Stimulated activated CD4-positive, alpha-beta T cell treated with anti-CD3 and anti-CD28 coated beads, TNF-alpha, amount 100 ng/mL, for 4 hours (primary cell): Measurements from ENCODE around the gene ITPA.
"Not testable (repeated sequence)": the region's sequence is repeated elsewhere in the genome, so short reads cannot be mapped to it uniquely, and the experiment has no call there.

ENCODE experiments used
- DNase-seq, 3 experiments: peaks; one replicate each; pipeline ENCODE4 v3.0.0-alpha.2; 2020; ENCODE audit warnings: low read depth in 3 of 3

Gene ITPA

DNA sequence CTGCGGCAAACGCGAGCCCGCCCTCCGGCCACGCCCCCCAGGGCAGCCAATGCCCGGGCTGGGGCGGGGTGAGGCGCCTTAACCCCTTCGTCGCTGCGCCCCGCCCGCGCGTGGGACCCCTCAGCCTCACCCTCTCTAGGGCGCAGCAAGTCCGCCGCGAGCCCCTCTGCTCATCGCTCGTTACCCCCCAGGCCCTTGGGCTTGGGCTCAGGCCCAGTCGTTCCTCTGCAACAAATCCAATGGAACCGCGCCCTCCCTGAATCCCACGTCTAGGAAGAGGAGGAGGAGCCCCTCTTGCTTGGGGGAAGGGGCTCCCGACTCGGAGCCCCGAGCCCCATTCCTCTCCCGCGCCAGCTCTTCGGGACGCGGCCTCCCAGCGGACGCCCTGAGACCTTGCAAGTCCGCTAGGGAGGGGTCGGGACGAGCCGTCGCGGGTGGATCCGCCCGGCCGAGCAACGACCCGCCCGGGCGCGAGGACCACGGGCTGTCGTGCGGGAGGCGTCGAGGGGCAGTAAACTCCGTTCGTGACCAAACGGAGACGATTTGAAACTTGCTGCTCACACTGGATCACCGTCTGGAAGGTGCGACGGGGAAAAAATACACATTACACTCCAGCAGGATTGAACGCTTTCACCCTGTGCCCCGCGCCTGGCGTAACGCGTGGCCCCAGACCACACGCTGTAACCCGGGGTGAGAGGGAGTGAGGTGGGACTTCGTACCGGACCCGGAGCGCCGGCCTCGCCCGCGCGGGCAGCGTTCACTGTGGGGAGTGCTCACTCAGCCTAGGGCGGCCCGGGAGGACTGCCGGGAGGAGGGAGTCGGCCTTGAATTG, 35.5 kb upstream of the ITPA start:
- peak; percentile 80 to 93 (median 84) for DNase-seq

DNA sequence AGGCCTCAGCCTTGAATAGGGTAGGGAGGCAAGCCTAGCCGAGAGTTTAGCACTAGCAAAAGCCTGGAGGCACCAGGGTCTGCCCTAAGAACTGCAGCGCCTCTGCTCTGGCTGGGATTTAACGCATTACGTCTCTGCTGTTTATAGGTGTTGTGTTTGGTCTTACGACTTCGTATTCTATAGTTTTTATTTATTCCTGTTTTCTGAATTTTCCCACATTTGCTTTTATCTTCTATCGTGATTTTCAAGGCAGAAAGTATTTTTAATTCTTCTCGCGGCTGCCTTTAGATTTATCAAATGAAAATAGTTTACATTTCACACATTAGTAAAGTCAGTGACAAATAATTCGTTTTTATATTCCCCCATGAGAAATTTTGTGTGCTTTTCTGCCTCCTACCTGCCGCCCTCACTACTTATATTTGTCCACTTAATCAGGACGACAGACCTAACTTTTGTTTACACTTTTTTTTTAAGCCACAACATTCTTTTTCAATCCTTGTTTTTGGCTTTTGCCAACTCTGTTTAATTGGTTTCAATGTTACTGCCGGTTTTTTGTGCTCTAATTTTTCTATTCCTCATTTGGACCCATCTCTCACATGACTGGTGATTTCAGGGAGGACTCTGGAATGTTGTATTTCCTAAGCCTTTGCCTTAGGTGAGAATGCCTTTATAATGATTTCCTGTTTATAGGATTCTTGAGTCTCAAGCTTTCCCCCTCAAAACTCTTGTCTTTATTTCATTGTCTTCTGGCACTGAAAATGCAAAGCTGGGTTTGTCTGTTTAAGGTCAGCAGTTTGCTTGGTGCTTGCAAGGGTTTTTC, 34.6 kb upstream of the ITPA start:
- DNase-seq: no peak

DNA sequence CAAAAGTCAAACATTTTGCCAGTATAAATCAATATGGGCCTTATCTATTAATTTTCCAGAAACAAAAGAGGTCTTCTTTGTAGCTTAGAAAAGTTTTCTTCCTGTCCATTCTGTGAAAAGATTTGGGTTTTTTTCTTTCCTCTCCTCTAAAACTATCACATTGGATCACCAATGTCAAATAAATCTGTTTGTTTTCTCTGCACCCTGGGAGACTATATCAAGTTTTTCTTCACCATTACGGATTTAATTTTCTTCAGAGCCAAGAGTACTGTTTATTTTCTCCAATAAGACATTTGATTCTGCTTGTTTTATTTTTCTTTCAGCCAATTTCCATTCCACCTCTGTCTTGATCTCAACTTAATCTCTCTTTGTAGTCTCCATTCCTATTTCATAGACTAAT, 34.0 kb upstream of the ITPA start:
- no peak for DNase-seq

DNA sequence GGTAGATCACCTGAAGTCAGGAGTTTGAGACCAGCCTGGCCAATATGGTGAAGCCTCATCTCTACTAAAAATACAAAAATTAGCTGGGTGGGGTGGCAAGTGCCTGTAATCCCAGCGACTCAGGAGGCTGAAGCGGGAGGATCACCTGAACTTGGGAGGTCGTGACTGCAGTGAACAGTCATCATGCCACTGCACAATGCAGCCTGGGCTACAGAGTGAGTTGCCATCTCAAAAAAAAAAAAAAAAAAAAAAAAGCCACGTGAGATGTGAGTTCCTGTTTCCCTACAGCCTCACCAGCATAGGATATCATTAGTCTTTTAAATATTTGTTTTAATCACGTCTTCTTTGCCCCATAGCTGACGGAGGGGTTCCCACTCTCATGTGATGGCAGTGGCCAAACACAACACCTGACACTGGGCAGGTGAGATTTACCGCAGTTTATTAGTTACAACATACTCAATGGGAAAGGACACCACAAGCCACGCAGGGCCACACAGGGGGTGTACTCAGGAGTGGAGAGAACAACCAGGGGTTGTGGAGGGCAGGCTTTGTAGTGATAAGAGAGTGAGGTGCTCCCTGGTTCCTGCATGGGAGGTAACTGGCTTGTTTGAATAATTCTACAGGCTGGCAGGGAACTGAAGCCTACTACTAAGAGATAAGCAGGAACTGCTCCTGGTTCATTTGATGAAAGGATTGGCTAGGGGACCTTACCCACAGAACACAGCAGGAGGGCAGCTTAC, 31.4 kb upstream of the ITPA start:
- DNase-seq: no peak

DNA sequence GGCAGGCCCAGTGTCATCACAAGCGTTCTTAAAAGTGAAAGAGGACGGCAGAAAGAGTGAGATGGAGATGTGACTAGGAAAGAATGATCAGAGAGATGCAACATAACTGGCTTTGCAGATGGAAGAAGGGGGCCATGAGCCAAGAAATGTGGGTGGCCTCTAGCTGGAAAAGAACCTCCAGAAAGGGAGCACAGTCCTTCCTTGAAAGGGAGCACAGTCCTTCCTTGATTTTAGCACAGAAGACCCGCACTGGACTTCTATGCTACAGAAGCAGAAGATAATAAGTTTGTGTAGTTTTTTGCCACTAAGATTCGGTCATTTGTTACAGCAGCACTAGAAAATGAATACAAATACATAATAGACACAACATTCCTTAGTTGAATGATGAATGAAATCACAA, 29.0 kb upstream of the ITPA start:
- no peak for DNase-seq

DNA sequence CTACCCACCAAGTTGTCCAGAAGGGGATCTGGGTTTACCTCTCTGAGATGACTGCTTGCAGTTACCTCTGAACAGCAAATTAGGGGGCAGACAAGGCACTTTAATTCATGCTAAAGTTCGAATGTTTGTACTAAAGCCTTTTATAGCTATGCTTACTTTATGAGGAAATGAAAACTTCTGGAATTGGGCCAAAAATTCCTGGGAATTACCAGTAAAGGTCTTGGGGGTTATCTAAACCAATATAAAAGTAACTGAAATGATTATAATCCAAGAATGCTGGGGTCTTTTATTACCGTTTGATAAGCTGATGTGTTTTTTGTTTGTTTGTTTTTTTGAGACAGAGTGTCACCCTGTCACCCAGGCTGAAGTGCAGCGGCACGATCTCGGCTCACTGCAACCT, 28.0 kb upstream of the ITPA start:
- no peak for DNase-seq

DNA sequence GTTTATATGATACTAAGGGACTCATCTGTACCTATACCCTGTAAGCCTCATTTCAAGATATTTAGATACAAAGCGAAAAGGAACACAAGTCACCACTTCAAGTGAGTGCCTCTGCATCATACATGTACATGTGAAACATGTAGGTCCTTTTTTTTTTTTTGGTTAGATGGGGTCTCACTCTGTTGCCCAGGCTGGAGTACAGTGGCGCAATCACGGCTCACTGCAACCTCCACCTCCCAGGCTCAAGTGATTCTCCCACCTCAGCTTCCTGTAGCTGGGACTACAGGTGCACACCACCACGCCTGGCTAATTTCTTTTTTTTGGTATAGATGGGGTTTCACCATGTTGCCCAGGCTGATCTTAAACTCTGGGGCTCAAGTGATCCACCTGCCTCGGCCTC, 26.9 kb upstream of the ITPA start:
- DNase-seq: not testable (repeated sequence)

DNA sequence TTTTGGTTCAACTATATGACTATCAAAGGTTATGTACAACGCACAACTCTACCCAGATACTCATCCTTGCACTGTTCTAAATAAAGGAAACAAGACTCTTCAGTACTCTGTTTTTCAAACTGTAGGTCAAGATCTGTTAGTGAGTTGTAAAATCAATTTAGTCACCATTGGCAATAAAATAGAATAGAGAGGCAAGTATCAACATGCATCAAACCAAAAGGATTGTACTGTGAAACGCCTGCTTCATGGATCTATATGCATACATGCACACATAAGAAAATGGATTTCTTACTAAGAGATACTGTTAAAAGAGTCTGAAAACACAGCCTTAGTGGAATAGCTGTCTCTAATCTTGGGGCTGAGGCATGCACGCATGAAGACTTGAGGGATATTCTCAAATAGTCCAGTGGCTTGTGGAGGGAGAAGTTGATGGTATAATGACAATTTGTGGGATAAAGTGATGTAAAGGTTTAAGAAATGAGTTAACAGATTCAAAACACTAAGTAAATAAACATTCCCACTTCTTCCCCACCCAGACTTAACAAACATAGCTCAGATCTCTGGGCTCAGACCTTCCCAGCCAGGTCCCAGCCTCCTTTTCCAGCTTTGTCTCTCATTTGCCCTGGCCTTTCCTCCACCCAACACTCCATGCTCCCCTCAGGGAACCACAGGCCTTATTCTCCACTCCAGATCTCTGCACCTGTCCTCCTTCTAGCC, 25.2 kb upstream of the ITPA start:
- no peak for DNase-seq

DNA sequence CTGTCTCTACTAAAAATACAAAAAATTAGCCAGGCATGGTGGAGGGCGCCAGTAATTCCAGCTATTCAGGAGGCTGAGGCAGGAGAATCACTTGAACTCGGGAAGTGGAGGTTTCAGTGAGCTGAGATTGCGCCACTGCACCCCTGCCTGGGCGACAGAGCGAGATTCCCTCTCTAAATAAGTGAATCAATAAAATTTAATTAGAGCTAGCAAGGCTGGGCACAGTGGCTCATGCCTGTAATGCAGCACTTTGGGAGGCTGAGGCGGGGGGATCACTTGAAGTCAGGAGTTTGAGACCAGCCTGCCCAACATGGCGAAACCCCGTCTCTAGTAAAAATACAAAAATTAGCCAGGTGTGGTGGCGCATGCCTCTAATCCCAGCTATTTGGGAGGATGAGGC, 21.4 kb upstream of the ITPA start:
- not testable (repeated sequence) for DNase-seq

DNA sequence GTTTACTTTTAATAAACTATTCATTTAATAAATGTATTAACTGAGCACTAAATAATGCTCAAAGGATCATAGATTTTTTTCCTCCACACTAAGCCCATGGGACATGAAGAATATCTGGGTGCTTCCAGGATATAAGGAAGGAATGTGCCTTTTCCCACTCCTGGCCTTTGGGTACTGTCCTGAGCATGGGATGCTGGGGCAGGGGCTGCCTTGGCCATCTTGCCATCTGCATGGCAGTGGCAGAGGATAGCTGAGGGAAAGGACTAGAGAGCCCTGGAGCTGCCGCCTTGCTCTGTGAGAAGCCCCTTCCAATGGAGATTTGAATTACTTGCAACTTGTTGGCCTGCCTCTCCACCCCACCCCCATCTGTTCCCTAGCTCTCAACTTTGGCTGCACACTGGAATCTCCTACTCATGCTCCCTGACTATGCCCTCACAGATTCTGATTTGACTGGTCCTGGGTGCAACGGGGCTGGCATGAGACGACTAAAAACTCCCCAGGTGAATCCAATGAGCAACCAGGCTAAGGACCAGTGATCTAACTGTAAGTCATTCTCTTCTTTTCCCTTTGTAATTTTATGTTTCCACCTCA, 20.4 kb upstream of the ITPA start:
- DNase-seq: no peak

DNA sequence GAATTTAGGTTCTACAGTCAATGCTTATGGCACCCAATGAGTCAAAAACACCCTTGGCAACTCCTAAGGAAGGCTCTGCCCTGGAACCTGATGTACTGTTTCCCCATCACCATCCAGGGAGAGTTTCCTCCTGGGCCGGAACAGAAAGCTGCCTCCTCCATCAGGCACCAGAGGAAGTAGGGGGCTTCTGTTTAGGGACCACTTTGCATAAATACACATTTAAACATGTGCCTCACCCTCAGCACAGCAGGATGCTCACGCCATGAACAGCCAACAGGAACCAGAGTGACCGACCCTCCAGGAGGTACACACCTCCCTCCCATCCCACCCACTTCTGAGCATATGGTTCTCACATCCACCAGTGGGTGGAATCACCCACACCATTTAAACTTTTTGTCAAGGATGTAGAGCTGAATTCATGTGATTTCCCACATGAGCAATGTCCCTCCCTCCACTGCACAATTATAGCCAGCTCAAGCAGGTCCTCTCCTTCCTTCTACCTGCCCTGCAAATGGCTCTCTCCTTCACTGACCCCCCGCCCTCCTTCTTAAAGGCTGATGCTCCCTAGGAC, 19.7 kb upstream of the ITPA start:
- no peak for DNase-seq

DNA sequence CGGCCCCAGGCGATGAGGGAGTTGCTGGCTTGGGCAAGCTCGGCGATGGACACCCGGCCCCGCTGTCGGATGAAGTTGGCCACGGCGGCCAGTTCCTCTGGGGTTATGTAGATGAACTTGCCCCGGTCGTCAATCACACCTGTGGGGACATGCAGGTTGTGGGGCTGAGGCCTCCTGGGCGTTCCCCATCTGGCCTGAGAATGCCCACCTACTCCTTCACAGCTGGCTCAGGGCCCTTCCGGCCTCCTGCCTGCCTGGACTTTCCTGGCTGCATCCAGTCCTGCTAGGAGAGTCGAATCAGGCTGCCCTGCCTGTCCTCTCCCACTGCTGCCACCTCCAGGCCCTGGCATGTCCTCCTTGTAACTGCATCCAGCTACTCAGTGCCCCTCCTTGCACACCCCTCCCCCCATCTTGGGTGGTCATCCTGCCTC, 18.6 kb upstream of the ITPA start:
- no peak for DNase-seq

DNA sequence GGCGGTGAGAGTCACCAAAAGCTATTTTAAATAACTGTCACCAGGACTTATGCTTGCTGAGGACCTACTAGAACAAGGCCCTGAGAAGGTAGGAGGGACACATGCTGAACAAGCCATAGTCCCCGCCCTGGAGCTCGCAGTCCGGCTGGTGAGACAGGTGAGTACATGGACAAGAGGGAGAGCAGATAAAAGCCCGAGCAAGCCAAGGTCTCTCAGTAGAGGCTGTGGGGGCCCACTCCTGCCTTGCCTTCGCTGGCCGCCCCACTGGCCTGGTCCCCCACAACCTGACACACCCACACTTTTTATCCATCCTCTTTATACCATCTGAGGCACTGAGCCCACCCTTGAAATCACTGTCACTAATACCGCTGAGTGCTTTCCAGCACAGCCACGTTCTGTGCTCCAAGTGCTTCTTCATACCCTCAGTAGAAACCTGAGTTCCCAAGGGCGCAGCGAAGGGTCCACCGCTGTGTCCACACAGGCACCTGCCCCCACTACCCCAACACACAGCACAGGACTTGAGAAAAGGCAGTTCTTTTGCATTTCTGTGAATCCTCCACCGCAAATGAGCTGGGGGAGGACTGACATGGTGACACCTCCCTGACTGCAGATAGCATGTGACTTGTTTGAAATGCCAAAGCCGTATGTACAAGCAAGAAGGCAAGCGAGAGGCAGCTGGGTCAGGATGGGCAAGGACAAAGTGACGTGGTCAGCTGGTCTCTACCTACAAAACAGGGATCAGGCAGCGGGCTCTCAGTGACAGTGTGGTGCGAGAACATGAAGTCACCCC, 16.9 kb upstream of the ITPA start:
- DNase-seq: no peak

DNA sequence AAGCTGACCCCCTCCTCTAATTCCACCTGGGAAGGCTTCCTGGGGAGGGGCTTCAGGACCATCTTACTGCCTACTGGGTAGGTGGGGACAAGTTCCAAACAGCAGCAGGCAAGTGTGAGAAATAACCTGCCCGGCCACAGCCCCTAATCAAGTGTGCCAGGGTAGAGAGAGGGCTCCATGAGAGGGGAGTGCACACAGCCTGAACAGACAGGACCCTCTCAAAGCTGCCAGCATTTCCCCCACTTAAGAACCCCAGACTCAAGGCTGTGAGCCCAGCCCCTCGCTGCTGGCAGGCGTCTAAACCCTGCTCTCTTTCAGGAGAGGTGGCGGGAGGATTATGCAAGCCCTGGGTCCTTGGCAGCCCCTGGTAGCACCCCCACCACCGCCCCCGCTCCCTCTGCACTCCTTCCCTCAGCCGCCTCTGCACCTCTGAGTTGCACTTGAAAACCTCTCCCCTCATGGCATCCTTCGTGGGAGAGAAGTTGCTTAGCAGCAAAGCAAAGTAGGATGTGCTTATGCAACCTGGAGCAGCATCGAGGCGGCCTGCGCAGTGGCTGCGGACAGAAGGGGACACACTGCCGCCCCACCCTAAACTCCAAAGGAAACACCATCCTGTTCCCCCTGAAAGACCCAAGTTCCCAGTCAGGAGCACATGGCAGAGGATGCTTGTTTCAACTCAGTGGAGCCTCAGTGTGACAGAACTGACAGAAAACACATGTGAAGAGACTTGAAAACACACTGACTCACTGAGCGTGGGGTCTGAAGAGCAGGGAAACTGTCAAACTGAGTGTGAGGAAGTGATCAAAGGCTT, 15.3 kb upstream of the ITPA start:
- no peak for DNase-seq

DNA sequence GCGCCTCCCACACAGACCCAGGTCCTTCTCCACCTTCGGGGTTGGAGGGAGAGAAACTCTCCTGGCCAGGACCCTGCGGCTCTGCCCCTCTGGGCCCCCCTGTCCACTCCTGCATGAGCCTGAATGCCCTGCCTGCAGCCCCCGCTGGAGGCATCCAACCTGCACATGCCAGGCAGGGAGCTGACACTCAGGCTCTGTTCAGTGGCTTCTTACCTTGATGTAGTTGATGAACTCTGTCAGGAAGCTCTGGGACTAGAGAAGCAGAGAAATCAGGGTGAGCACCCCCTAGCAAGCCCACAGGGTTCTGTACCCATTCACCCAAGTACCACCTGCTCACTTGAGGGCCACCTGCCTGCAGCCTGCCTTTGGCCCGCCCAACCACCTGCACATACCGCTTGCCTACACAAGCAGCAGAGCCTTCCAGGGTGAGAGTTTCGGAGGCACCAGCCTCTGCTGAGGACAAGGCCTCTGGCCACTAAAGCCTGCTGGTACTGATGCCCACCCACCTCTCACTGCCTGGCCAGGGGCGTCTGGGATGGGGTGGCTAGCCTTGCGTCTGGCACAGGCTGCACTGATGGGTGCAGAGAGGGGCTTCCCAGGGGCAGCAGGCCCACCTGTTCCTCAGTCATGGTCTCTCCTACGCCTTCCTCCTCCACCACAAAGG, 14.5 kb upstream of the ITPA start:
- no peak for DNase-seq

DNA sequence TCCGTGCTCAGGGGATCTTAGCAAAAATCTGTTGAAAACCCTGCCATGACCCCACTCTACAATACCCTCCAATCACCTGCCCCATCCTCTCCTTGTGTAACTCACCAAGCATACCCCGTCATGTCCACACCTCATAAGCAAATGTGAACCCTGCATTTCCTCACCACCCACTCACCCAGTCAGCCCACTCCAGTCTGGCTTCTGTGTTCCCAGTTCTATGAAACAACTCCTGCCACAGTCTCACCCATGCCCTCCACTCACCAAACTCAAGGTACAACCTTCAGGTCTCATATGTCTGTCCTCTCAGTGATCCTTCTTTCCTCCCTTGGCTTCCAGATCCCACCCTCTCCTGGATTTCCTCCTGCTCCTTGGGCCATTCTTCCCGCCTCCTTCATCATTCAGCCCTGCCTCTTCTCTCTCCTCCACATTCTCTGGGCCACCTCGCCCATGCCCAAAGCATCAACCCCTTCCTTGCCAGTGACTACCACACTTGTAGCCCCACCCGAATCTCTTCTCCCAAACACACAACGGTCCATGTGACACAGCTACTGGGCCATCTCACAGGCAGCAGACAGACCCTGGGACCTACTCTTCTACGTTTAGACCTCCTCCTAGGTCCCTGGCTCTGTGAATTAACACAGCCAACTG, 13.6 kb upstream of the ITPA start:
- no peak for DNase-seq

DNA sequence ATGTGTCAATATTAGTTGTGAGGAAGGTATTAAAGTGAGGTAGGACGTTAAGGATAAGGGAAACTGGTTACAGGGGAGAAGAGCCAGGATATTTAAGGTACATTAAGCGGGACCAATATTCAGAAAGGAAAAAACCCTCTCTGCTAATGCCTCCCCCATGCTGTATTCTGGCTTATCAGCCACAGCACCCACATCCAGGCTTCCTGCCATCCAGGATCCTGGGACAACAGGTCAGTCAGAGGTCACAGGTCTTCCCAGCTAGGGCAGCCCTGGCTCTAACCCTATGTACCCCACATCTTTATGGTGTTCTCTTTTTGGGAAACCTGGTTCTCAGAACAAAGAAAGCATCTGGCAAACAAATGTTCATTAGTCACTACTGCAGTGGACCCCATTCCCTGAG, 10.1 kb upstream of the ITPA start:
- no peak for DNase-seq
